Embryonic facial prominence (tissue), 1 donor: ENCODE data around the gene TRPM8.
A peak's percentile ranks its signal among the peaks of the same experiment; 100 is the strongest.

Source experiments
- DNase-seq: peaks from one replicate; pipeline ENCODE4 v3.0.0-alpha.2; 2016; ENCODE audit errors: extremely low spot score

Gene TRPM8

DNA sequence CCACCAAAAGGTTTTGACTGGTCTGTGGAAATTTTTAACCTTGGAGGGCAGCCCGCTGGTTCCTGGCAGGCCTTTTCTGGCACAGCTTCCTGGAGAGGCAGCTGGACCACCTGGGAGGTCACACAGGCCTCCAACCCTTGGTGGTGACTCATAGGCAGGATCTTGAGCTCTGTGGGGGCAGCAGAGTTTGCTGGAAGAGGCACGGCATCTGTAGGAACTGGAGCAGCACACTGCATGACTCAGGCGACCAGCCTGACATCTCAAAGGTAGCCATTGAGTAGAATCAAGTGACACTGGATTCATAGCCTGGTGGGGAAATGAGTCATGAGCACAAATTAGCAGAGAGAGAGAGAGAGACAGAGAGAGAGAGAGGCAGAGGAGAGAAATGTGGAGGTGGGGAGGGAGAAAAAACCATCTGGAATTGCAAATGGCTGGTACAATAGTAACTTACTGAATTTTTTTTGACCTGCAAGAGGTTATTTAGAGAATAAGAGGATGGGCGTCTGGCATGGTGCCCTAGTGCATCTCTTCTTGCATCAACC lies 57.4 kb downstream of the TRPM8 start:
- DNase-seq: no peak

GRCh38 chr2:233976087-233976486 lies 58.9 kb downstream of the TRPM8 start:
- no peak for DNase-seq

DNA sequence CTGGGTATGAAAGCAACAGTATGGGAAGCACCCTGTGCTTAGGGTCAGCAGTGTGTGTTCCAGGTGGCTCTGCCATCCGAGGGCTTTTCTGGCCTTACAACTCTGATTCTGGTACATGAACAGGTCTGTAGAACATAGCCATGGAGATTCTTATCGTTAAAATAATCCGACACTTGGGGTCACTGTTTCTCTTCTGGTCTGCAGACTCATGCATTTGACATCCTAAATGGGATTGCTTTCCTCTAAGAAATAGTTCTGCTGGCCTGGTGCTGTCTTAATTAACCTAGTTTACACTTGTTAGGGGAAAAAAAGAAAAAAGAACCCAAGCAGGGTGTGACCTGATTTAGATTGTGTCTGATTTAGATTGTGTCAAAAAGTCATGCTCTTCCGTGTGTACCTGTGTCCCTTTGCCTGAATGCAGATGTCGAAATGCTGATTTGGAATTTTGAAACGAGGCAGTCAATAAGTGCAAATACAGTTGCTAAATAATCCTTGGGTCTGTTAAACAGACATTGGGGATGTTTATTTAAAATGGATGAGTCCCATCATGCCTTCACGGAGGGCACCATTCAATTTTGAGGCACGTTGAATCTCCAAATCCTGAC lies 59.6 kb downstream of the TRPM8 start:
- peak; percentile 20 for DNase-seq

DNA sequence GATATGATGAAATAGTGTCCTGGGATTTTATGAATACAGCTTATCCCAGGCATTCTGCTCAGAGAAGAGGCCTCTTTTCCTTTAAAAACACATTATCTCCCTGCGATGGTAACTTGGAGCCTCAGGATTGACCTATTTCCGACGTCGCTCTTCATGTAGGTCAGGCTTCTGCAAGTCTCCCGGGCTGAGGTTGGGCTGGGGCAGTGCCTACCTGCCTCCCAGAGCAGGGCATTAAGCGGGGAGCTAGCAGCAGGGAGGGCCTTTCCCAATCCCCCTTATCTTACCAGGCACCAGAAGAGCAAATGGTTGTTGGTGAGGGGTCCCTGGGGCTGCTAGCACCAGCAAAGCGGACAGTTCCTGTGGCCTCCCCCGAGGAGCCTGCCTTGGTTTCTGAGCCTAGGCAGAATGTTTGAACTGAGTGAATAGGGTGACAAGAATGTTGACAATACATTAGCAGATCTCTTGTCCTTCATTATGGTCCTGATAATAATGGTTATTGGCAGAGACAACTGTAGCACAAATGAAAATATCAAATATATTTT lies 60.2 kb downstream of the TRPM8 start:
- DNase-seq: no peak

DNA sequence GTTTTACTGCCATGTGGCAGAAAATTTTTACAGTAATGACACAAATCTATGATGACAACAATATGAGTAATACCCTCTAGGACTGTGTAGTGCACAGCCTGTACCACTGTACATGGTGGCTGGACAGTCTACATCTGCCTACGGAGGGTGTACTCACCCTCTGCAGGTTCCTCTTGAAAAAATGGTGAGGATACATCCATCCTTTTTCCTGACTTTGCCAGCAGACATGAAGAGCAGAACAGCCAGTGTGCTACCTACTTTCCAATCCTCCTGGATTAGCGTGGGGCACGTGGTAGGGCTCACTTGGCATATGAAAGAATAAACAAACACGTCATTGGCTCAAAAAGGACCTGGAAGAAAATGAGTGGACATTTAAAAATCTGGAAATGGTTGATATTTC lies 62.6 kb downstream of the TRPM8 start:
- DNase-seq: no peak

DNA sequence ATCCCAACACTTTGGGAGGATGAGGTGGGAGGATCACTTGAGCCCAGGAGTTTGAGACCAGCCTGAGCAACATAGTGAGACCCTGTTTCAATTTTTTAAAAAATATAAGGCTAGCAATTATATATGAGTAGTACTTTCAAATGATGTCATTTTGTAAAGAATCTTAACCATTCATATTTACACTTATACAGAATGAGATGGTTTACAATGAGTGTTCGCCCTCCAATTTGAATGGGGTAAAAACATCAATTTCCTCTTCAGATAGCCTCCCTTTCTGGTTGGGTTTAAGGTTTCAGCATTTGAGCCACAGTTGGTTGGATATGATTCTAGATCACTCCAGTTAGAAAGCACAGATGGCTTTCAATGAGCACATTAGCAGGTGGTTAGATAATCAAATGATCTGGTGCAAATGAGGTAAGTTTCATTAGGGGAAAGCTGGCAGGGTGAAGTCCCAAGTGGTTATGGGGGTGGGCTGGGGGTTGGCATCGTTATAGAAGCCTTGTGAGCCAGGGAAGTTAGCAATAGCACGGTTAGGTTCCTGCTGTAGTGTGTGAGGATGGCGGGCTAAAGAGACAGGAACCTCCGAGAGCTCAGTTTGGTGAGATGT lies 63.9 kb downstream of the TRPM8 start:
- no peak for DNase-seq

- DNase-seq: no peak
These were observed 64.6 kb downstream of the TRPM8 start for GRCh38 chr2:233981574-233982420.

- DNase-seq: peak; percentile 13
These were observed 65.4 kb downstream of the TRPM8 start for GRCh38 chr2:233982421-233983121.

DNA sequence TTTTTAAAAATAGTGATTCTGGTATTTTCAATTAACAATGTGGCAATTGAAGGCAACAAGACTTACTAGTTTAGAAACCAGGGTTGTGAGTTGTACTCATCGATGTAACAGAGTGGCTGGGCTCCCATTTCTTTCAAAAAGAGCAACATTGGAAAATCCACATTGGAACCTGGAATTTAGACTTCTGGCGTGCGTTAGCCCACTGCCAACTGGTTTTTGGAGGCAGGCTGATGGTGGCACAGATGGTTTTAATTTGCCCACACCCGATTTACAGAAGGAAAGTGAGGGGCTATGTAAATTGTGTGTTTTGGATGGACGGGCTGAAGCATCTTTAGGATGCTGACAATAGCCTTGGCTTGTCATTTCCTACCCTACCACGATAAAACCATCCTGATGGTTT lies 66.3 kb downstream of the TRPM8 start:
- no peak for DNase-seq

DNA sequence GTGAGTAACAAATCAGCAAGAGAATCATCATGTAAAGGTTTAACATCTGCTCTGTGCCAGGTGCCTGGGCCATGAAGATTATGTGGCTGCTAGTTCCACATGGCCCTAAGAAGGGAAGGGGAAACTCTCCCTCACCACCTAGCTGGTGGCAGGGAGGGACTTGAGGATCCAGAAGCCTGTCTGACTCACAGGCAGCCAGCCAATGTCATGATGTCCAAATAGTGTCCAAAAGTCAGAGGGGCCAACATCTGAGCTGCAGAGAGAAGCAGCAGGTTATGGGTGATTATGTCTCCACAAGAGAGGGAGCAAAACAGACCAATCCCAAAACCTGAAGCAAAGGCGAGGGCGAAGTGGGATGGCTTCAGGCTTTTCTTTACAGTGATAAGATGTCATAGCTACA lies 71.4 kb downstream of the TRPM8 start:
- DNase-seq: no peak

DNA sequence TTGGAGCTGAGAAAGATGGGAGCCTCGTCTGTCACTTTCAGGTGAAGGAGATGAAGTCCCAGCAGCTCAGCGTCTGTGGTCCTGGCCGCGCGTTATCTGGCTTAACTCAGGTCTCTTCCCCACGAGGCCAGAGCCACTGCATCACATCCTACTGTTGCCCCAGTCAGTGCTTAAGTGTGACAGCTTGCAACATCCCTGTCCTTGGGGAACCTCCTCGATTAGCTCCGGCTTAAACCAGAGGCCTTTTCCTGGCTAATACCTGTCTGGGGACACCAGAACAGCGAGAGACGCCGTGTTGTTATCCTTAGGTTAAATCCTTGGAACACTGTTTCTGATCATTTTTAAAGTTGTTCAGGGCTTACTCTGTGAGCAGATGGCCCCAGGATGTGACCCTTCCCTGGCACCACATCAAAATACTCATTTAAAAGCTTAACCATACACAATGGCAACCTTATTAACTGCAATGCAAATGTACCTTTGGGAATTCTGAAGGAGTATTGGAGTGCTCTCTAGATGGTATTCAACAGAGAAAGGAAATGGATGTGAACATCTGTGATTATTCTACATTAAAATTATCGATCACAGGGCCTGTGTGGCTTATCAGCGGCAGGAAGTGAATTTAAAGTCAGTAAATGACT lies 72.2 kb downstream of the TRPM8 start:
- no peak for DNase-seq

- DNase-seq: no peak
These were observed 73.2 kb downstream of the TRPM8 start for GRCh38 chr2:233990261-233990798.

DNA sequence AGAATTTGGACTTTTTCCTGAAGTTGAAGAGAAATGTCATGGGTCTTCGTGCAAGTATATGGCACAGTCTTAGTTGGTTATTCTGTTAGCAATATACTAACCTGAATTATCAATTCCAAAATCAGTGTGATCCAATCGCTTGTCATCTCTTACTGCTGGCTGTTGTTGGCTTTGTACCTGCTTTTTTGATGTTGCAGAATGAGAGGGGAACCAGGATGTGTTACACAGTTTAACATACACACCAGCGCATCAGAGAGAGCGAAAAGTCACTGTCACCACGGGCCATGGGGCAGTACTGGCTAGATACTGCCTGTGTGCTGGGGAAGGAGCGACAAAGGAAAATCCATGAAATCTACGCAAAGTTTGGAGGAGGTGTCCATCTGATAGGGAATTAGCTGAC lies 74.0 kb downstream of the TRPM8 start:
- DNase-seq: no peak

- DNase-seq: no peak
These were observed 75.5 kb downstream of the TRPM8 start for GRCh38 chr2:233992513-233993217.

DNA sequence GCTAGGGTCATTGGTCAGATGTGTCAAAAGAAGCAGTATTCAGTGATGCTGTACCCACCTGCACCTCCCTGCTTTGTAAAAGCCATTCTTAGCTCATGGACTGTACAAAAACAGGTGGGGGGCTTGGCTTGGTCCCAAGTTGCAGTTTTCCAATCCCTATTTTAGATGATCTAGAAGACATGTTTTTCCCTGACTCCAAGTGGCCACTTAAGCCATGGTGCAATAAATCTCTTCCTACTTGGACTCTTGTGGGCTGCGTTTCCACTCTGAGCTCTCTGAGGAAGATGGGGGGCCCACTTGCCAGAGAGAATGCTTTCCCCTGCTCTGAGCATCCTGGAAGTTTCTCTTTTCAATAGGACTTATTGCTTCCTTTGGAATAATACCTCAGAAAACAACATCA lies 76.3 kb downstream of the TRPM8 start:
- no peak for DNase-seq

GRCh38 chr2:233994151-233994550 lies 77.0 kb downstream of the TRPM8 start:
- no peak for DNase-seq

- DNase-seq: no peak
These were observed 78.8 kb downstream of the TRPM8 start for GRCh38 chr2:233996000-233996399.

- DNase-seq: no peak
These were observed 79.3 kb downstream of the TRPM8 start for GRCh38 chr2:233996461-233996860.

GRCh38 chr2:233997707-233998106 lies 80.5 kb downstream of the TRPM8 start:
- no peak for DNase-seq

DNA sequence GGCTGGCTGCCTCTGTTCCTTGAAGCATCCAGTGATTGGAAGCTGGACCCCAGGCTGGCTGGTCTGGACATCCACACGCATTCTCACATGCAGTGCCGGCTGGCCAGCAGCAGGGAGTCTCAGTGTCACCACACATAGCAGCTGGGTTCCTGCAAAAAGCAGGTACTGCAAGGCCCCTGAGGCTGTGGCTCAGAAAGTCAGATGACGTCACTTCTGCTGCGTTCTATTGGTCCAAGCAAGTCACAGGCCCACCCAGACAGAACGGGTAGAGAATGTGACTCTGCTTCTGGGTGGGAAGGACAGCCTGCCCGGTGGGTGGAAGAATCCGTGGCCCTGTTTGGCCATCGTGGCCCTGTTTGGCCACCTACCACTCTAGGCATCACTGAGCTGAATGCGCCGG lies 82.0 kb downstream of the TRPM8 start:
- DNase-seq: no peak
